H1 (cell line): ENCODE measurements around the gene TRIM47. TPM values are rescaled to one million over a fixed set of nuclear protein-coding genes. Genes with fewer than 3 reads are reported as not detected.

Experiments used
- CTCF ChIA-PET: fragments of 300-600 bp; sonication (Branson Sonifier 250); formaldehyde crosslinking; loops from one replicate; lab custom pipeline; 2021; ENCODE audit not compliant: partially characterized antibody; lab: Charles Lee
- POLR2A ChIA-PET: fragments of 300-600 bp; sonication (Branson Sonifier 250); formaldehyde crosslinking; loops from one replicate; lab custom pipeline; 2021; ENCODE audit warnings: inconsistent platforms; ENCODE audit not compliant: partially characterized antibody; lab: Charles Lee
- DNase-seq, 2 experiments: peaks; one replicate each; pipeline versions ENCODE4 v3.0.0 to v3.0.0-alpha.2; 2010 to 2022; ENCODE audit warnings: low spot score in 2 of 2, low read depth in 1 of 2, mixed read lengths in 1 of 2
- FAIRE-seq: peaks from 2 replicates; lab custom pipeline; 2011; peaks lifted over from hg19 to GRCh38; lab: Jason Lieb, UNC
- H2AFZ ChIP-seq: 2 replicates; pipeline ENCODE4 v1.8.1; 2012; ENCODE audit warnings: low read length, inconsistent platforms
- H2AK5ac ChIP-seq: 2 replicates; pipeline ENCODE4 v1.6.1; 2013; ENCODE audit warnings: low read depth, low read length
- H2BK120ac ChIP-seq: replicated peaks from 2 replicates; pipeline ENCODE3; 2013; ENCODE audit warnings: low read depth, low read length, inconsistent platforms
- H2BK12ac ChIP-seq: 2 replicates; pipeline ENCODE4 v1.6.1; 2013; ENCODE audit warnings: low read depth, low read length
- H2BK15ac ChIP-seq: 2 replicates; pipeline ENCODE4 v1.6.1; 2013; ENCODE audit warnings: low read length
- H2BK20ac ChIP-seq: 2 replicates; pipeline ENCODE4 v1.6.1; 2013; ENCODE audit warnings: low read length
- H2BK5ac ChIP-seq: 2 replicates; pipeline ENCODE4 v1.6.1; 2013; ENCODE audit warnings: low read depth, low read length
- H3K14ac ChIP-seq: 2 replicates; pipeline ENCODE4 v1.6.1; 2013; ENCODE audit warnings: inconsistent platforms; ENCODE audit not compliant: insufficient read length
- H3K18ac ChIP-seq: 2 replicates; pipeline ENCODE4 v1.6.1; 2013; ENCODE audit warnings: low read length; ENCODE audit errors: extremely low read depth
- H3K23ac ChIP-seq: 2 replicates; pipeline ENCODE4 v1.6.1; 2013; ENCODE audit warnings: inconsistent platforms; ENCODE audit not compliant: insufficient read length
- H3K23me2 ChIP-seq: 2 replicates; pipeline ENCODE4 v1.6.1; 2013; ENCODE audit warnings: low read depth, low read length
- H3K27ac ChIP-seq: 2 replicates; pipeline ENCODE4 v1.6.1; 2011; ENCODE audit warnings: low read depth, low read length, inconsistent platforms
- H3K27me3 ChIP-seq, 4 experiments: replicated peaks in 1 of 4; 1 replicate in 1 of 4; 2 replicates in 3 of 4; pipeline versions ENCODE4 v1.6.1 to v1.8.1; 2011 to 2013; ENCODE audit warnings: low read length in 3 of 4, mild to moderate bottlenecking in 3 of 4, inconsistent platforms in 2 of 4, mixed read lengths in 2 of 4, moderate library complexity in 1 of 4; ENCODE audit not compliant: control insufficient read depth in 3 of 4, insufficient read depth in 3 of 4; ENCODE audit errors: extremely low read depth in 1 of 4
- H3K36me3 ChIP-seq, 4 experiments: 2 replicates each; pipeline versions ENCODE4 v1.6.1 to v1.8.1; 2011 to 2013; ENCODE audit warnings: mild to moderate bottlenecking in 4 of 4, low read length in 3 of 4, moderate library complexity in 2 of 4, control low read depth in 1 of 4, inconsistent platforms in 1 of 4; ENCODE audit not compliant: insufficient read depth in 4 of 4, control insufficient read depth in 2 of 4
- H3K4ac ChIP-seq: replicated peaks from 2 replicates; pipeline ENCODE3; 2013; ENCODE audit warnings: low read length, low read depth, mixed read lengths, inconsistent platforms; ENCODE audit not compliant: insufficient read length
- H3K4me1 ChIP-seq, 4 experiments: replicated peaks in 1 of 4; 1 replicate in 1 of 4; 2 replicates in 3 of 4; pipeline versions ENCODE4 v1.6.1 to v1.8.1; 2011 to 2013; ENCODE audit warnings: low read length in 3 of 4, inconsistent platforms in 2 of 4, mixed read lengths in 1 of 4; ENCODE audit not compliant: insufficient read depth in 4 of 4, control insufficient read depth in 3 of 4
- H3K4me2 ChIP-seq, 2 experiments: 2 replicates each; pipeline versions ENCODE4 v1.6.1 to v1.8.1; 2011 to 2013; ENCODE audit warnings: low read depth in 2 of 2, low read length in 2 of 2, control low read depth in 1 of 2, inconsistent platforms in 1 of 2, mild to moderate bottlenecking in 1 of 2; ENCODE audit not compliant: insufficient read depth in 1 of 2
- H3K4me3 ChIP-seq, 4 experiments: fragments of 200-600, 300-600 bp in 1 of 4; sonication (generic), shearing (Covaris generic), sonication (Bioruptor Twin) in 1 of 4; 2 replicates each; pipeline versions ENCODE4 v1.5.1 to v1.8.1; 2011 to 2016; ENCODE audit warnings: low read length in 4 of 4, low read depth in 3 of 4, control low read depth in 2 of 4, inconsistent platforms in 2 of 4, mild to moderate bottlenecking in 2 of 4, mixed read lengths in 1 of 4, moderate library complexity in 1 of 4; ENCODE audit not compliant: insufficient read depth in 2 of 4; ENCODE audit errors: extremely low read depth in 1 of 4
- H3K56ac ChIP-seq: replicated peaks from 2 replicates; pipeline ENCODE3; 2013; ENCODE audit warnings: low read depth, mild to moderate bottlenecking, mixed read lengths, low read length, inconsistent platforms; ENCODE audit not compliant: insufficient read length
- H3K79me1 ChIP-seq: 2 replicates; pipeline ENCODE4 v1.6.1; 2013; ENCODE audit warnings: low read depth, low read length, control low read depth
- H3K79me2 ChIP-seq, 2 experiments: 2 replicates each; pipeline versions ENCODE4 v1.6.1 to v1.8.1; 2012 to 2013; ENCODE audit warnings: low read length in 2 of 2, mild to moderate bottlenecking in 2 of 2, inconsistent platforms in 1 of 2; ENCODE audit not compliant: insufficient read depth in 2 of 2, control insufficient read depth in 1 of 2
- H3K9ac ChIP-seq, 4 experiments: replicated peaks in 1 of 4; 1 replicate in 1 of 4; 2 replicates in 3 of 4; pipeline versions ENCODE4 v1.6.1 to v1.8.1; 2011 to 2013; ENCODE audit warnings: low read depth in 3 of 4, low read length in 3 of 4, control low read depth in 2 of 4, mild to moderate bottlenecking in 2 of 4, moderate library complexity in 2 of 4, inconsistent platforms in 1 of 4; ENCODE audit errors: extremely low read depth in 1 of 4
- H3K9me3 ChIP-seq, 2 experiments: 2 replicates each; pipeline versions ENCODE4 v1.6.1 to v1.8.1; 2012 to 2013; ENCODE audit warnings: mild to moderate bottlenecking in 2 of 2, moderate library complexity in 2 of 2, control low read depth in 1 of 2, inconsistent platforms in 1 of 2, low read depth in 1 of 2, low read length in 1 of 2, mixed read lengths in 1 of 2; ENCODE audit not compliant: insufficient read depth in 2 of 2
- H4K20me1 ChIP-seq, 2 experiments: replicated peaks in 1 of 2; 2 replicates each; pipeline versions ENCODE3 to v1.8.1; 2011 to 2013; ENCODE audit warnings: inconsistent platforms in 2 of 2, low read length in 2 of 2, mild to moderate bottlenecking in 1 of 2; ENCODE audit not compliant: insufficient read depth in 2 of 2, control insufficient read depth in 1 of 2
- H4K5ac ChIP-seq: 2 replicates; pipeline ENCODE4 v1.6.1; 2013; ENCODE audit warnings: low read length, low read depth, mixed read lengths, inconsistent platforms; ENCODE audit not compliant: insufficient read length
- H4K8ac ChIP-seq: 2 replicates; pipeline ENCODE4 v1.8.0; 2013; ENCODE audit warnings: mild to moderate bottlenecking, moderate library complexity, low read length, inconsistent platforms; ENCODE audit not compliant: insufficient read depth; ENCODE audit errors: extremely low read depth
- H4K91ac ChIP-seq: replicated peaks from 2 replicates; pipeline ENCODE3; 2013; ENCODE audit warnings: low read length, mixed read lengths, inconsistent platforms; ENCODE audit not compliant: insufficient read length
- CBX8 ChIP-seq: fragments of 300-800, 300-1000 bp; sonication (generic); IDR thresholded peaks from 2 replicates; pipeline ENCODE4 v1.7.1; 2016; ENCODE audit warnings: low read depth, low read length, borderline replicate concordance
- CTBP2 ChIP-seq: IDR thresholded peaks from 2 replicates; pipeline ENCODE4 v1.7.0; 2011; ENCODE audit warnings: borderline replicate concordance, mild to moderate bottlenecking, moderate library complexity, mixed read lengths, low read length; ENCODE audit not compliant: insufficient read depth, insufficient read length
- HDAC6 ChIP-seq: IDR thresholded peaks from one replicate; pipeline ENCODE4 v1.7.1; 2012; ENCODE audit warnings: low read depth, mild to moderate bottlenecking, inconsistent platforms, low read length, moderate library complexity
- KDM5A ChIP-seq: fragments of 200-600 bp; IDR thresholded peaks from 2 replicates; pipeline ENCODE4 v1.7.1; 2012; ENCODE audit warnings: mild to moderate bottlenecking, low read length, inconsistent platforms, mixed read lengths
- MAFK ChIP-seq: IDR thresholded peaks from 2 replicates; pipeline ENCODE4 v1.6.1; 2012; ENCODE audit warnings: low read depth, mild to moderate bottlenecking, improper control_type of control experiment, low read length
- NANOG ChIP-seq: IDR thresholded peaks from 2 replicates; pipeline ENCODE4 v1.6.1; 2011; ENCODE audit warnings: low read length, low read depth, mild to moderate bottlenecking, inconsistent platforms; ENCODE audit not compliant: insufficient read depth, poor library complexity, severe bottlenecking
- POLR2AphosphoS5 ChIP-seq: IDR thresholded peaks from 2 replicates; pipeline ENCODE4 v1.6.1; 2011; ENCODE audit warnings: low read depth, low read length
- SIN3A ChIP-seq, 2 experiments: IDR thresholded peaks in 1 of 2; conservative IDR thresholded peaks in 1 of 2; 2 replicates each; pipeline ENCODE4 v1.6.1; 2011 to 2012; ENCODE audit warnings: low read length in 2 of 2, improper control_type of control experiment in 1 of 2, low read depth in 1 of 2, mild to moderate bottlenecking in 1 of 2
- SP2 ChIP-seq: IDR thresholded peaks from 2 replicates; pipeline ENCODE4 v1.6.1; 2012; ENCODE audit warnings: mild to moderate bottlenecking, low read length, inconsistent platforms
- TCF12 ChIP-seq: IDR thresholded peaks from 2 replicates; pipeline ENCODE4 v1.6.1; 2011; ENCODE audit warnings: low read depth, mild to moderate bottlenecking, low read length
- WGBS, 2 experiments: shearing (Covaris generic) in 1 of 2; methylation state at CpG; one replicate each; pipeline versions ENCODE4 v1.1.6 to v1.1.7; 2013 to 2015; ENCODE audit warnings: low lambda C conversion rate in 2 of 2, mixed read lengths in 2 of 2, inconsistent platforms in 1 of 2, low coverage in 1 of 2, missing lambda C conversion rate in 1 of 2; ENCODE audit not compliant: insufficient replicate concordance in 2 of 2, insufficient coverage in 1 of 2, insufficient read length in 1 of 2; ENCODE audit errors: extremely low coverage in 1 of 2, missing lambda C conversion rate in 1 of 2; 5-methylcytosine and 5-hydroxymethylcytosine counted together
- polyA plus RNA-seq, 7 experiments: library from polyadenylated mRNA; depleted of rRNA in 3 of 7; stranded (reverse) in 5 of 7; unstranded in 2 of 7; fragments of >200 nt in 5 of 7; fragments of 200-250 nt in 2 of 7; gene quantifications; 1 replicate in 5 of 7; 2 replicates in 1 of 7; 4 replicates in 1 of 7; pipeline versions ENCODE4 v1.2.1 to v1.2.3, GENCODE V29; 2011 to 2013; ENCODE audit warnings: missing spikeins in 2 of 7, mixed read lengths in 2 of 7
- total RNA-seq: library from RNA; stranded (reverse); fragmentation: NEBNext Ultra II Directional; extraction: Animal tissue kit (Norgen Biotek cat#: 25700); gene quantifications from 2 replicates; pipeline ENCODE4 v1.2.1, GENCODE V29; 2021
- TF ChIP-seq, protein P1 (sequence below): IDR thresholded peaks from 2 replicates; pipeline ENCODE4 v1.6.1; 2012; ENCODE audit warnings: low read length, inconsistent platforms
- TF ChIP-seq, protein P2 (sequence below): IDR thresholded peaks from 2 replicates; pipeline ENCODE4 v1.6.1; 2012; ENCODE audit warnings: inconsistent platforms

The TRIM47 gene
- total and polyA plus RNA-seq, 2 of the 8 experiments (the other 6 are each of a cell fraction or from before 2014, with no cell fraction given): 6.3 to 6.4 TPM

DNA sequence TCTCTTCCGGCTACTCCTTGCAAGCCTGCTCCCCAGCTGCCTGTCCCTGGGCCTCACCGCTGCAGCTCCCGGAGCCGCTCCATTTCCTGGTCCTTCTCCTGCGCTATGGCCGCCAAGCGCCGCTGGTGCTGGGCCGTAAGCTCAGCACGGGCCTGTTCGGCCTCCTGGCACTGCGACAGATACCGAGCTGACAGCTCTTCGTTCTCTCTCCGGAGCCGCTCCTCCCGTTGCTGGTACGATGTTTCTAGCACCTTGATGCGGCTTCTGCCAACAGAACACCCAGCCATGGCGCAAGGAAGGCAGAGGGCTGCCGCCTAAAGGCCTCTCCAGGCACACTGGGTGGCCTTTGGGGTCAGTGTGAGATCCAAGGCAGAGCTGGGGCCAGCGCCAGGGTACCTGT is 41.2 kb upstream of the TRIM47 start:
- Histone ChIP-seq H4K20me1 (no peaks in the 10 kb centered on the region), H3K79me1 (no peaks in the 10 kb centered on the region), H3K4me3 (no peak overlapping the region), H2BK5ac (no peak overlapping the region), H4K8ac (no peak overlapping the region; the same call in 1 of the 2 replicates), H2BK120ac (no peak overlapping the region), H3K23me2 (no peaks in the 10 kb centered on the region), H3K4me2 (no peak overlapping the region), H2AFZ (no peak overlapping the region), H3K9me3 (no peaks in the 10 kb centered on the region), H3K27ac (no peak overlapping the region), H3K4ac (no peak overlapping the region), H2BK20ac (no peak overlapping the region), H3K56ac (no peak overlapping the region), H2AK5ac (no peak overlapping the region), H3K9ac (no peak overlapping the region), H3K27me3 (no peaks in the 10 kb centered on the region), H4K91ac (no peak overlapping the region), H2BK12ac (no peak overlapping the region), H3K14ac (no peak overlapping the region), H3K23ac (no peak overlapping the region), H3K18ac (no peak overlapping the region), H3K79me2 (no peaks in the 10 kb centered on the region), H2BK15ac (no peak overlapping the region), H3K4me1 (no peaks in the 10 kb centered on the region), H4K5ac (no peak overlapping the region), H3K36me3 (peaks cover 0 to 4% (median 0%) of the 10 kb centered on the region in 4 experiments; a peak in 2 of 8 replicates)
- no peak for FAIRE-seq
- CTCF ChIA-PET: interaction anchor here (0.9 to 51.3 kb wide), 11 partner anchors 9 to 380 kb away, joined by 3 to 885 read pairs (median 4); partner anchors contain the start of genes CDK3, MRPL38 and TRIM65
- no peak for DNase-seq
- 95% methylated on average over 21 of the region's 22 CpGs; no CpG with 5 or more reads in 1 of the 2 experiments for WGBS, 2 experiments
- POLR2A ChIA-PET: interaction anchor here (1.0 to 3.7 kb wide), 5 partner anchors 9 to 23 kb away, joined by 3 to 16 read pairs (median 4); partner anchors contain the start of gene TRIM65
- TF ChIP-seq NANOG (no peak), SP2 (no peak), TCF12 (no peak), CTBP2 (no peak), SIN3A (conservative IDR thresholded peaks at IDR 0.05 in 1 of 2, IDR thresholded peaks at IDR 0.05 in 1 of 2; ENCODE audit: low read depth in 1 of 2, low read length in 2 of 2) (no peak), KDM5A (no peak), CBX8 (no peak), HDAC6 (no peak), POLR2AphosphoS5 (no peak), MAFK (no peak)
- TF ChIP-seq, protein P1, sequence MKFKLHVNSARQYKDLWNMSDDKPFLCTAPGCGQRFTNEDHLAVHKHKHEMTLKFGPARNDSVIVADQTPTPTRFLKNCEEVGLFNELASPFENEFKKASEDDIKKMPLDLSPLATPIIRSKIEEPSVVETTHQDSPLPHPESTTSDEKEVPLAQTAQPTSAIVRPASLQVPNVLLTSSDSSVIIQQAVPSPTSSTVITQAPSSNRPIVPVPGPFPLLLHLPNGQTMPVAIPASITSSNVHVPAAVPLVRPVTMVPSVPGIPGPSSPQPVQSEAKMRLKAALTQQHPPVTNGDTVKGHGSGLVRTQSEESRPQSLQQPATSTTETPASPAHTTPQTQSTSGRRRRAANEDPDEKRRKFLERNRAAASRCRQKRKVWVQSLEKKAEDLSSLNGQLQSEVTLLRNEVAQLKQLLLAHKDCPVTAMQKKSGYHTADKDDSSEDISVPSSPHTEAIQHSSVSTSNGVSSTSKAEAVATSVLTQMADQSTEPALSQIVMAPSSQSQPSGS: no peak
- TF ChIP-seq, protein P2, sequence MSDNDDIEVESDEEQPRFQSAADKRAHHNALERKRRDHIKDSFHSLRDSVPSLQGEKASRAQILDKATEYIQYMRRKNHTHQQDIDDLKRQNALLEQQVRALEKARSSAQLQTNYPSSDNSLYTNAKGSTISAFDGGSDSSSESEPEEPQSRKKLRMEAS: no peak
